Endothelial cell of hepatic sinusoid (primary cell): Measurements from ENCODE around the gene KRTAP29-1.
"Not testable (repeated sequence)": the region's sequence is repeated elsewhere in the genome, so short reads cannot be mapped to it uniquely, and the experiment has no call there.

ENCODE experiments used
- in situ Hi-C: cut with HindIII; loops from 2 replicates; pipeline ENCODE4 v1.10.0; 2017; ENCODE audit warnings: low sequenced_read_pairs

KRTAP29-1 gene

DNA sequence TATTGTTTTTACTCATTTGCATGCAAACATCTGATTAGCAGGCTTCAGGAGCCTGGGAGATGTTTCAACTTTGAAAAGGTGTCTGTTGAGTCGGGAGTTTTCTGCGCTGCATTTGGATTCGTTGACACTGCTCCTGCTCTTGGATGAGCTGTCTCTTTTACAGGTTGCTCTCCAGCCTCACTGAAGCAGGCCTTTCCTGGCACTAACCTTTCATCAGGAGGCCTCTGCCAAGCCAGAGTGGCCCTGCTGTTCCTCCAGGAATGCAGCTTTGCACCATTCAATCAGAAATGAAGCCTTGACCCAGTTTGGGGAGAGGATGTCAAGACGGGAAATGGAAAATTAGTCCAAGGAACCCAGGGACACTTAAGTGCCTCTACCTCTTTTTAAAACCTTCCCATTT lies 330 bp upstream of the KRTAP29-1 start:
- in situ Hi-C loops: no loop called here

DNA sequence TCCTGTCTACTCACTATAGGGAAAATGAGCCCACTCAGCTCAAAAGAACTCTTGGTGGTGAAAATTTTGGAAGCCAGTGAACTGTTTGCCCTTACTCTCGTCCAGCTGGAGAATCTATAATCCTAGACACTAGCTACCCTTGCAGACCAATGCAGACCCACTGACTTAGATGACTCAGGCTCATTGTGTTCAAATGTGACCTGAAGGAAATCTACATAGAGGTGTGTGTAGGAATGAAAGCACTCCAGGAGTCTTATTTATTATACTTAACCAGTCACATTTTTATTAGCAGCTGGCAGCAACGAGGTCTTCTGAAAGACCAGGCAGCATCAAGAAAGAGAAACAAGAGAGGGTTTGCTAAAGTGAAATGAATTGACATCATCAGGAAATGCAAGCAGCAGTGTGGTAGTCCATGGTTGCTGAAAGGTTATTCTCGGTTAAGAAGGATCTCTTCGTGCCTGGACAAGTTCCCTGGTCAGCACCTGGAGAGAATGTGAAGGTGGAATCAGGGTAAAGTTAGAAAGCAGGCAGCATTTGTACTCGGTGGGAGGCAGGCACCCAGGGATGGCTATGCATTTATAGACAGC lies 1.4 kb downstream of the KRTAP29-1 start:
- in situ Hi-C loops: no loop called here

DNA sequence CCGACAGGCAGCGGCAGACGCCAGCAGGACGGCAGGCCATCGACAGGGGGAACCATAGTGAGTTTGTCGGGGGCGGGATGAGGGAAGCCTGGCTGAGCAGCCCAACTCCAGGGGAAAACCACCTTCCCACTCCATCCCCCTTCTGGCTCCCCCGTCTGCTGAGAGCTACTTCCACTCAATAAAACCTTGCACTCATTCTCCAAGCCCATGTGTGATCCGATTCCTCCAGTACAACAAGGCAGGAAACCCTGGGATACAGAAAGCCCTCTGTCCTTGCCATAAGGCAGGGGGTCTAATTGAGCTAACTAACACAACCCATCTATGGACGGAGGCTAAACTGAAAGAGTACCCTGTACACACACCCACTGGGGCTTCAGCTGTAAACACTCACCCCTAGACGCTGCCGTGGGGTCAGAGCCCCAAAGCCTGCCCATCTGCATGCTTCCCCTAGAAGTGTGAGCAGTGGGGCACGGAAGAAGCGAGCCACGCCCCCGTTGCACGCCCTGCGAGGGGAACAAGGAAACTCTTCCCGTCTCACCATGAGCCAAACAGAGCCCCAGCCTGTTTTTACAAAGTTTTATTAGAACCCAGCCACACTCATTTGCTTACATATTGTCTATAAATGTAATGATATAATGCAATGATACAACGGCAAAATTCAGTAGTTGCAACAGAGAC lies 4.1 kb downstream of the KRTAP29-1 start:
- in situ Hi-C loops: no loop called here

DNA sequence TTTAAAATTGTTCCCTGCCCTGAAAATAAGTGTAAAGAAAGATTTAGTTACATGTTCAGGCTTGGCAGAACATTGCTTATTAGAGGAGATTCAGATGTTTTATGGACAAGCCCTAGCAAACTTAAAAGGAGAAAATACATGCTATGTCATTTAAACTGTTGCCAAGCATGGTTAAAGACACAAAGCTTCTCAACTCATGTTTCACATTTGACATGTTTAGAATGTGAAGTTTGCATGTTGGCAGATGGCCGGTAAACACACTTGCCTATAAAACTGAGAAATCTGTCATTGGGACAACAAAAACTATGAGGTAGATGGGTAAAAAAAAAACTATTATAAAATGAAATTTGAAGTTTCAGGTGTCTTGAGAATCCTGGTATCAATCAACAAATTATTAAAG lies 5.8 kb downstream of the KRTAP29-1 start:
- in situ Hi-C loops: no loop called here

DNA sequence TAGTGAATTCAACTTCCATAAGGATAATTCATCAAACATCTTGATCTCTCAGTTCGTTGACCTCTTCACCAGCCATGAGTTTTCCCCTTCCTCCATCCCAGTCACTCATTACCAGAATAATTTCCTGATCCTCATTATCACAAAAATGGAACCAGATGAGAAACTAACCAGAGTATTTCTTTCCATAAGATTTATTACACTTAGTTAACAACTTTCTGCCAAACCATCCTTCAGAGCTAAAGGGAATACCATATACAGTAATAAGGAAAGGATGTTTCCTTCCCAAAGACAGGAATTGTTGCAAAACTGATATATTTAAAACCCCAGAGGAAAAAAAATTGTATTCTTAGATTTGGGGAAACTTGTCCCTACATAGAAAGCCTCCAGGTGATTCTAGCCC lies 8.6 kb downstream of the KRTAP29-1 start:
- in situ Hi-C loops: no loop called here

DNA sequence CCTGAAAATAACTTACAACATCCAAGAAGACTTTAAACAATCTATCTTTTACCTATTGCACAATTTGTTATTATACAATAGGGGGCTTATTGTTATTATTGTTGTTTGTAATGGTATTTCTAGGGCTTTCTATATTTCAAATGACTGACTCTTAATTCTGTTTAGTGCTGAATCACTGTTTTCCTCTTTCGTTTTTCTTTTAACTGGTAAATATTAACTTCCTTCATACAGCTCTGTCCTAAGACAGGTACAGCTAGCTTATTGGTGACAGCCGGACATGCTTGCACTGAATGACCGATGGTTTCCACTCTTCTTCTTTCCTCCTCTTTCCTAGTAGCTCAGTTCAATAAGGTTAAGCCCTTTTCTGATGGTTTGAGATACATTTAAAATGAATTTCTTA lies 15.6 kb downstream of the KRTAP29-1 start:
- in situ Hi-C loops: no loop called here

DNA sequence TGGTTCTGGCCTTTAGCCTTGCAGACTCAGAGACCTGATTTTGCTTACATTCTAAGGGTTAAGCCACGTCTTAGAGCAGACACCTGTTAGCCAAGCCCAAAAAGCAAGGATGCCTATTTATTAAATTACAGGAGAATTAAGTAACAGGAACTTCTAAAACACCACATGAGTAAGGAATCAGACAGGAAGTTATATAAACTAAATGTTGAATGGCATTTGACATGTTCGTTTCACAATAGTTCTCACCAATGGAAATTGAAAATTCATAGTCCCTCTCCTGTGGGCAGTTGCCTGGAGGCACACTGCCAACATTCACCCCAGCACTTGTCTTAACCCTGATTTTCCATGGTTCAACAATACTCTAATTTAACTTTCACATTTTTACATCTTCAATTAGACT lies 18.1 kb downstream of the KRTAP29-1 start:
- in situ Hi-C loops: no loop called here

DNA sequence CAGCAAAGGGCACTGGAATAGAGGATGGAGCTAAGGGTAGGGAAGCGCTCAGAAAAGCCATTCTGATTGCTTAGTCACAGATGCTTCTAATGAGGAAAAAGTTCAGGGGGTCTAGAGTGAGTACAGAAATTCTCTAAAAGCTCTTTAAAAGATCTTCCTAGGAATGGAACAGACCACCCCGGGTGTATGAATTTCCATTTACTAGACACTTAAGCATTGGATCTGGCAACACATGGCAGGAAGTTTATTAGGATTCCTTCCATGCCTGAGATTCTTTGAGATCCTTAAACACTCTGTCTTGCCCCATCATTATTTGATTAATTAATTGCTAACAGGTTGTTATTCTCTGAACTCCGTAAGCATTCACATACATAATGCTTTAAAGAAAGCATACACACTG lies 18.6 kb downstream of the KRTAP29-1 start:
- in situ Hi-C loops: no loop called here

DNA sequence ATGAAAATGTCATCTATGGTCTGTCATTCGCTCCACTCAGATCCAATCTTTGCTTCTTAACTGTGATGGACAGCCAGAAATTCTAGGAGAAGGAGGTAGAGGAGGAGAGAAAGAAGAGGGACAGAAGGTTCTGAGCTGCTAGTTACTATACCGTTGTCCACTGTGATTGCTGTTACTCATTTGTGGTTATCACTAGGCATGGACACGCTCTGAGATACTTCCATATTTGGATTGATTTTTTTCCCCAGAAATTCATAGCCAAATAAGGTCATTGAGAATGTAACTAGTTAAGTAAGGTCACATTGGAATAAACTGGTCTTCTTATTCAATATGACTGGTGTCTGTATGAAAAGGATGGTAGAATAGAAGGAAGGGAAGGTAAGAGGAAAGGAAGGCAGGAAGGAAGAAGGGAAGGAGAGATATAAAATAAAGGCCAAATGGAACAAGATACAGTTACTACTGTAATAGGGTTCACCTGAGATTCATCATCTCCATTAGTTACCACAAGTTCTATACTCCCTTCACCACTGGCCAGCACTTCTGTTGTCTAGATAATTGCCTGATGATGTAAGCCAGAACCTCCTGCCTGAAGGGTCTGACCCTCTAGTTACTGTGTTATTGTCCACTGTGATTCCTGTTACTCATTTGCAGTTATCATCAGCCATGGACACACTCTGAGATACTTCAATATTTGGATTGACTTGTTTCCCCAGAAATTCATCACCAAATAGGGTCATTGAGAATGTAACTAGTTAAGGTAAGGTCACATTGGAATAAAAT lies 24.3 kb downstream of the KRTAP29-1 start:
- in situ Hi-C loops: no loop called here

DNA sequence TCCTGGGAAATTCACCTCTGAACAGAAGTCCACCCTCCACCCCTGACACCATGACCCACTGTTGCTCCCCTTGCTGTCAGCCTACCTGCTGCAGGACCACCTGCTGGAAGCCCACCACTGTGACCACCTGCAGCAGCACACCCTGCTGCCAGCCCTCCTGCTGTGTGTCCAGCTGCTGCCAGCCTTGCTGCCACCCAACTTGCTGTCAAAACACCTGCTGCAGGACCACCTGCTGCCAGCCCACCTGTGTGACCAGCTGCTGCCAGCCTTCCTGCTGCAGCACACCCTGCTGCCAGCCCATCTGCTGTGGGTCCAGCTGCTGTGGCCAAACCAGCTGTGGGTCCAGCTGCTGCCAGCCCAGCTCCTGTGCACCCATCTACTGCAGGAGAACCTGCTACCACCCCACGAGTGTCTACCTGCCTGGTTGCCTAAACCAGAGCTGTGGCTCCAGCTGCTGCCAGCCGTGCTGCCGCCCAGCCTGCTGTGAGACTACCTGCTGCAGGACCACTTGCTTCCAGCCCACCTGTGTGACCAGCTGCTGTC lies 26.9 kb downstream of the KRTAP29-1 start, which contains the start of gene KRTAP9-7:
TSS of gene KRTAP9-7 (plus strand) at position 51 of the 543 bp plus-strand sequence. CDS start at position 51, 0 bp downstream.
- in situ Hi-C loops: not testable (repeated sequence)

DNA sequence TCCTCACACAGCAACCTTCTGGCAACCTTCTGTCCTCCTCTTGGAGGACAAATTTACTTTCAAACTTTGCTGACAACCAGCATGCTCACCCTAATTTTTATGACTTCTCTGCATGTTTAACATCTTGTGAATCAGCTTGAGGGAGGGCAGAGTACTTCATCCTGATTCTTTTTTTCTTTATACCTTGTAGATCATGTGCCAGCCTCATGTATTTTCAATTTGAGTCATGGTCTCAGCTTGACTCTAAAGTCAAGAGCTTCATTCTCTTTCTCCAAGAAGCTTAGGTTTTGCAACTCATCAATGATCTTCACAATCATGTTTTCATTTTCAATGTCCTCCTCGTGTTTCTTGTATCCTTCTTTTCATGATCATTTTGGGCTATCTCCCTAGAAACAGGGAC lies 30.8 kb downstream of the KRTAP29-1 start:
- in situ Hi-C loops: no loop called here

DNA sequence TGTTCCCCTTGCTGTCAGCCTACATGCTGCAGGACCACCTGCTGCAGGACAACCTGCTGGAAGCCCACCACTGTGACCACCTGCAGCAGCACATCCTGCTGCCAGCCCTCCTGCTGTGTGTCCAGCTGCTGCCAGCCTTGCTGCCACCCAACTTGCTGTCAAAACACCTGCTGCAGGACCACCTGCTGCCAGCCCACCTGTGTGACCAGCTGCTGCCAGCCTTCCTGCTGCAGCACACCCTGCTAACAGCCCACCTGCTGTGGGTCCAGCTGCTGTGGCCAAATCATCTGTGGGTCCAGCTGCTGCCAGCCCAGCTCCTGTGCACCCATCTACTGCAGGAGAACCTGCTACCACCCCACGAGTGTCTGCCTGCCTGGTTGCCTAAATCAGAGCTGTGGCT lies 31.3 kb downstream of the KRTAP29-1 start:
- in situ Hi-C loops: not testable (repeated sequence)

DNA sequence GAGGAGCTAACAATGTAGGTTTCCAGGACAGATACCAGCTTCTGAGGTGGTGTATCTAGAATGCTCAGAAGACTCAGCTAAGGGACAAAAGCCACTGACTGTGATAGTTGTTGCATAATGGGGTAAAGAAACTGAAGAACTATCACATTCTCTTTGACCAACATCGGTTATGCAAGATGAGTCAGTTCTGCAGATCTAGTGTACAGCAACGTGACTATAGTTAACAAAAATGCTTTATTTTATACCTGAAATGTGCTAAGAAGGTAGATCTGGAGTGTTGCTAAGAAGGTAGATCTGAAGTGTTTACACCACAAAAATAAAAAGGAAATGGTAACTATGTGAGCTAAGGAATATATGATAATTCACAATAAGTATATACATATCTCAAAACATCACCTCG lies 34.9 kb downstream of the KRTAP29-1 start:
- in situ Hi-C loops: no loop called here

DNA sequence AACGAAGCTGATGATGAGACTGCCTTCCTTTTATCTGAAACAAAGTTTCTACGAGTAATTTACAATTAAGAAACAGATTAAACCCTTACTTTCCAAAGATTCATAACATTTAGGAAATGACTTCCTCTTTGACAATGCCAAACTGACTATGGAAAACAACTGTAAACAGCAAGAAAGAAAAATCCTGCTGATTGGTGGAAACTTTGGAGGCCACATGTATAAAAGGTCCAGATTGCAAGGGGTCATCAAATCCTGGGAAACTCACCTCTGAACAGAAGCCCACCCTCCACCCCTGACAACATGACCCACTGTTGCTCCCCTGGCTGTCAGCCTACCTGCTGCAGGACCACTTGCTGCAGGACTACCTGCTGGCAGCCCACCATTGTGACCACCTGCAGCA lies 37.6 kb downstream of the KRTAP29-1 start, which contains the start of gene KRTAP9-6:
TSS of gene KRTAP9-6 (plus strand) at position 301 of the 400 bp plus-strand sequence. CDS start at position 301, 0 bp downstream.
- in situ Hi-C loops: no loop called here

DNA sequence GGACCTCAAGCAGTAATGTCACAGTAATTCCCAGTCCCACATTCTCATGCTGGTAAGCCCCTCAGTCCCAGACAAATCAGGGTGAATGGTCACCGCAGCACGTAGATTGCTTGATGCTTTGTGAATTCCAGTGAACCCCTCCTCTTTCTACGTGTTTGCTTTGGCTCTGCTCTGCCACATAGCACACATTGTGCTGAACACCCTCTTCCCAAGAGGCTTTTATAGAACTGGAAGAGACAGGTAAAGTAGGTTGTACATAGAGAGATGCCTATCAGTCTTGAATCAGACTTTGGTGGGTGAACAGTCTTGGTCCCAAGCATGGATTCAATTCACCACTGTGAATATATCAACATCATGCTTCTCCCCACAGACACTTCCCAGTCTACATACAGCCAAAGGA lies 38.1 kb downstream of the KRTAP29-1 start:
- in situ Hi-C loops: no loop called here

DNA sequence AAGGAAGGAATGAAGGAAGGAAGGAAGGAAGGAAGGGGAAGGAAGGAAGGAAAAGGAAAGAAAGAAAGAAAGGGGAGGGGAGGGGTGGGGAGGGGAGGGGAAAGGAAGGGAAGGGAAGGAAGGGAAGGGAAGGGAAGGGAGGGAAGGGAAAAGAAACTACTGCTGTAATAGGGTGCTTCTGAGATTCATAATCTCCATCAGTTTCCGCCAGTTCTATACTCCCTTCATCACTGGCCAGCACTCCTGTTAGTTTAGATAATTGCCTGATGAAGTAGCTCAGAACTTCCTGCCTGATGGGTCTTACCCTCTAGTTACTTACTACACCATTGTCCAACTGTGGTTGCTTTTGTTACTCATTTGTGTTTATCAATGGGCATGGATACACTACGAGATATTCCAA lies 39.4 kb downstream of the KRTAP29-1 start:
- in situ Hi-C loops: no loop called here

DNA sequence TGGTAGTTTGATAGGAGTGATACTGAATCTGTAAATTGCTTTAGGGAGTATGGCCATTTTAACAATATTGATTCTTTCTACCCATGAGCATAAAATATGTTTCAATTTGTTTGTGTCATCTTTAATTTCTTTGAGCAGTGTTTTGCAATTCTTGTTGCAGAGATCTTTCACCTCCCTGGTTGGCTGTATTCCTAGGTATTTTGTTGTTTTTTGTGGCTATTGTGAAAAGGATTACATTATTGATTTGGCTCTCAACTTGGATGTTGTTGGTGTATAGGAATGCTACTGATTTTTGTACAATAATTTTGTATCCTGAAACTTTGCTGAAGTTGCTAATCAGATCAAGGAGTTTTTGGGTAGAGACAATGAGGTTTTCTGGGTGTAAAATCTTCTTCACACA lies 44.2 kb downstream of the KRTAP29-1 start:
- in situ Hi-C loops: no loop called here

DNA sequence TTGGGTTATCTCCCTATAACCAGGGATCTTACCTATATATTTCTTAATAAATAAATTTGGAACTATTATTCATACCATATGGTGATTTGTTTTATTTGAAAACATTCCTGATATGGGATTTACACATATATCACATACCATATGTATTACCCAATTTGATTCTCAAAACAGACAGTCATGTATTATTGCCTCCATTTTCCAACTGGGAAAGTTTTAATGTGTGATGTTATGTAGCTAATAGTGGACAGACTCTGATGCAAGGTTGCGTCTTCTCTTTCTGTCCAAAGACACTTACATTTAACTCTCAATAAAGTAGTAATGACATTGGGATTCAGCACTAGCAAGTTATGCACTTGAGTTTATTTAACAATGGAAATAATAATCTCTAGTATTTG lies 46.4 kb downstream of the KRTAP29-1 start:
- in situ Hi-C loops: no loop called here

DNA sequence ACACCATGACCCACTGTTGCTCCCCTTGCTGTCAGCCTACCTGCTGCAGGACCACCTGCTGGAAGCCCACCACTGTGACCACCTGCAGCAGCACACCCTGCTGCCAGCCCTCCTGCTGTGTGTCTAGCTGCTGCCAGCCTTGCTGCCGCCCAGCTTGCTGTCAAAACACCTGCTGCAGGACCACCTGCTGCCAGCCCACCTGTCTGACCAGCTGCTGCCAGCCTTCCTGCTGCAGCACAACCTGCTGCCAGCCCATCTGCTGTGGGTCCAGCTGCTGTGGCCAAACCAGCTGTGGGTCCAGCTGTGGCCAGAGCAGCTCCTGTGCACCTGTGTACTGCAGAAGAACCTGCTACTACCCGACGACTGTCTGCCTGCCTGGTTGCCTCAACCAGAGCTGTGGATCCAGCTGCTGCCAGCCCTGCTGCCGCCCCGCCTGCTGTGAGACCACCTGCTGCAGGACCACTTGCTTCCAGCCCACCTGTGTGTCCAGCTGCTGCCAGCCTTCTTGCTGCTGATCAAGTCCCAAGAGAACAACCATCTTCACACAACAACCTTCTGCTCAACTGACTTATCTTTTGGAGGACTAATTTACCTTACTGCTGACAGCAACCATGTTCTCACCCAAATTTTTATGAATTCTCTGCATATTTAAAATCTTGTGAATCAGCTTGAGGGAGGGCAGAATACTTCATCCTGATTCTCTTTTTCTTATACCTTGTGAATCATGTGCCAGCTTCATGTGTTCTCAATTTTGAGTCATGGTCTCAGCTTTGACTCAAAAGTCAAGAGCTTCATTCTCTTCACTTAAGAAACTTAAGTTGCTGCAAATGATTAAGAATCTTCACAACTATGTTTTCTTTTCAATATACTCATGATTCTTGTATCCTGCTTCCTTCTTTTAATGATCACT lies 47.0 kb downstream of the KRTAP29-1 start, which contains the start of gene KRTAP9-9:
TSS of gene KRTAP9-9 (plus strand) at position 4 of the 910 bp plus-strand sequence.
- in situ Hi-C loops: not testable (repeated sequence)

DNA sequence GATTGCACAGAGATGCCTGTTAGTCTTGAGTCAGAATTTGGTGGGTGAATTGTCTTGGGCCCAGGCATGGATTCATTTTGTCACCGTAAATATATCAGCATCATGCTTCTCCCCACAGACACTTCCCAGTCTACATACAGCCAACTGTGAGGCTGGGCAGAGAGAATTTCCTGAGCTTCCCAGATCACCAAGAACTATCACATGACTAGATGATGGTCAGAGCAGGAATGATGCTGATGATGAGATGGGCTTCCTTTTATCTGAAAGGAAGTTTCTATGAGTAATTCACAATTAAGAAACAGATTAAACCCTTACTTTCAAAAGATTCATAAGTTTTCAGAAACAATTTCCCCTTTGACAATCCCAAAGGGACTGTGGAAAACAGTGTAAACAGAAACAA lies 47.8 kb downstream of the KRTAP29-1 start:
- in situ Hi-C loops: no loop called here
